IPS-18c (cell line): ENCODE data around the gene NBAS.

Experiments used
- H3K4me3 ChIP-seq: 2 replicates; pipeline ENCODE4 v1.7.0; 2013; ENCODE audit warnings: low read depth, mild to moderate bottlenecking, low read length, moderate library complexity; ENCODE audit not compliant: insufficient read depth
- H3K9me3 ChIP-seq: one replicate; pipeline ENCODE4 v1.6.1; 2013; ENCODE audit warnings: mild to moderate bottlenecking, low read length, moderate library complexity; ENCODE audit not compliant: control insufficient read depth, insufficient read depth

Gene NBAS

DNA sequence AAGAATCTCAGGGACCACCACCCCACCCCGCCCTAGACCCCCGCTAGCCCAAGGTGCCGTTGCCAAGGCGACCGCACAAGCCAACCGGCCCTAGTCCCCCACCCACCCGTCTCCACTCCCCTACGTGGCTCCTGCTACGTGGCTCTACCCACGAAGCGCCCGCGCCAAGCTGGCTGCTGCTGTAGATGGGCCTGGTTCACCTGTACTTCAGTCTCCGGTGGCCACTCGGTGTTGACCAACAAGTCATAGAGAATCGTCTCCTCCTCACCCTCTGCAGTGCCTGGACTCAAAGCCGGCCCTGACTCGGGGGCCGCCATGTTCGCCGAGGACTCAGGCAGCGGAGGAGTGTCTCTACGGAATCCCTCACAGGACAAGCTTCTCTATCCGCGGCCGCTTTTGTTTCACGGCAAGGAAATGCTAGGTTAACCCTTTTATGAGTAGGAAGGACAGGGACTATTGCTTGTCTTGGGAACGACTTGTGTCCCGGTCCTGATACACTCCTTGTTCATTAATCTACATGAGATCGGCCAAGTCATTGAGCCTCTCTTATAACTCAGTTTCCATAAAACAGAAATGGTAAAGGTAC lies at the start of gene NBAS:
Gene NBAS, minus strand, starts transcription at position 347 of the 586 bp plus-strand sequence. Its CDS starts 30 bp downstream, at position 317.
- peak within 1 kb of the TSS; percentile 95 for H3K4me3 ChIP-seq
- H3K9me3 ChIP-seq = no peaks in the 10 kb centered on the region

DNA sequence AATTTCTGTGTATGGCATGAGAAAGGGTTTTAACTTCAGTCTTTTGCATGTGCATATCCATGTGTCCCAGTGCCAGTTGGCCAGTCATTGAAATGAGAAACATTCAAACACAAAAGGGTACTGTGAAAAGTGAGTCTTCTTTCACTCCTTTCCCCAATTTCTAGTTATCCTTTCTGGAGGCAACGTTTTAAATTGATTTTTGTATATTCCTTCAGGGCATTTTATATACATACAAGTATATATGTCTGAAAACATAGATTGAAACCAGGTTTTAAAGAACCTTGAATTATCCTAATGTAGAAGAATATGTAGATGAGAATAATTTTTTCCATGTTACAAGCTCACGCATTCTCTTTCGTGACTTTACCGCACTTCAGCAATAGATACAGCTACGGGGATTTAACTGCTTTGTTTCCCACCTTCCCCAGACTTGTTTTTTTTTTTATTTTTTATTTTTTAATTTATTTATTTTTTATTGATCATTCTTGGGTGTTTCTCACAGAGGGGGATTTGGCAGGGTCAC lies 49.4 kb upstream of the NBAS start:
- H3K4me3 ChIP-seq = no peak overlapping the region
- H3K9me3 ChIP-seq = no peaks in the 10 kb centered on the region

DNA sequence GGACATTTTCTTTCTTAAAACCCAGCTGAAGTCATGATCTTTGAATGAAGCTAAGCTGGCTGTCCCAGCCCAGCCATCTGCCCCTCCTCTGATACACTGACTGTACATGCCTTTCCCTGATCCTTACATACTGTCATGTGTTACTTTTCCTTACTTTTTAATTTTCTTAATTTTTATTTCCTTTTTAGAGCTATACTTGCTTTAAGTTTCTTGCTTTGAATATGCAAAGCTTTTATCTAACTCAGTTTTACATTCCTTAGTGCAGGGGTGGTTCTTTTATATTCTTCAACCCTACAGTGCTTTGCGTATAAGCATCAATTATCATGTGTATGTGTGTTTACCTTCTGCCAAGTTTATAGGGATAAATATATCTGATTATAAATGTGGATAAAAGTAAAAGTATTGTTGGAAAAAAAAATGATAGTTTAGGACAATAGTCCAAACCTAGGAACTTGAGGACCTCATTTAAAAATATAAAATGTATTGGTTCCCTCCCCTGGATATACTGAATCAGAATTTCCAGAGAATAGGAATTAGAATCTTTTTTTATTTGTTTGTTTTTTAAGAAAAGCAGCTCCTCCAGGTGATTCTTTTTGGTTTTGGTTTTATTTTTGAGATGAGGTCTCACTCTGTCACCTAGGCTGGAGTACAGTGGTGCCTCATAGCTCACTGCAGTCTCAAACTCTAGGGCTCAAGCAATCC lies 48.4 kb upstream of the NBAS start:
- no peaks in the 10 kb centered on the region for H3K9me3 ChIP-seq
- H3K4me3 ChIP-seq = no peak overlapping the region

DNA sequence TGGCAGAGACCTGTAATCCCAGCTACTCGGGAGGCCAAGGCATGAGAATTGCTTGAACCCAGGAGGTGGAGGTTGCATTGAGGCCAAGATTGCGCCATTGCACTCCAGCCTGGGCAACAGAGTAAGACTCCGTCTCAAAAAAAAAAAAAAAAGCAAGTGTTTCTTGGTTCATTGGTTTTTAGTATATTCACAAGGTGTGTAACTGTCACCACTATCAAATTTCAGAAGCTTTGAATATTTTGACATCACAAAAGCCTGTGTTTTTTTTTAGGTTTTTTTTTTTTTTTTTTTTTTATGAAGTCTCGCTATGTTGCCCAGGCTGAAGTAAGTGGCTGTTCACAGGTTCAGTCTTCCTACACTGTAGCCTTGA lies 47.2 kb upstream of the NBAS start:
- Histone ChIP-seq H3K4me3 (no peak overlapping the region), H3K9me3 (no peaks in the 10 kb centered on the region)

DNA sequence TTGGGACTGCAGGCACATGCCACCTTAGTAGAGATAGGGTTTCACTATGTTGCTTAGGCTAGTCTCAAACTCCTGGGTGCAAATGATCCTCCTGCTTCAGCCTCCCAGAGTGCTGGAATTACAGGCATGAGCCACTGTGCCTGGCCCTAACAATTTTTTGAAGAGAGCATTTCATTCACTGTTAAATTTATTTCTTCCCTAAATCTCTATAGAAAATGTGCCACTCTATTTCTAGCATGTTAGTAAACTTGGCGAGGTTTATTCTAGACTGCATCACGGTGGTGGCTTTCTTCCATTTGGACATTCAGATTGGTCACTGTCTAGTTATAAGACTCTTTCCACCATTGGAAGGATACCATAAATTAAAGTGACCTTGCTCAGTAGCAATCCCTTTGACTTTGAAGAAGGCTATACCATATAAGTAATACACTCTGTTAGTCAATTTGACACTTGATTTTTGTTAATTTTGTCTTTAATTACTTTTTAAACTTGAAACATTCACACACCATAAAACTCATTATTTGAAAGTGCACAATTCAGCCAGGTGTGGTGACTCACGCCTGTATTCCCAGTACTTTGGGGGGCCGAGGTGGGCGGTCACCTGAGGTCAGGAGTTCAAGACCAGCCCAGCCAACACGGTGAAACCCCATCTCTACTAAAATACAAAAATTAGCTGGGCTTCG lies 46.7 kb upstream of the NBAS start:
- Histone ChIP-seq H3K4me3 (no peak overlapping the region), H3K9me3 (no peaks in the 10 kb centered on the region)

DNA sequence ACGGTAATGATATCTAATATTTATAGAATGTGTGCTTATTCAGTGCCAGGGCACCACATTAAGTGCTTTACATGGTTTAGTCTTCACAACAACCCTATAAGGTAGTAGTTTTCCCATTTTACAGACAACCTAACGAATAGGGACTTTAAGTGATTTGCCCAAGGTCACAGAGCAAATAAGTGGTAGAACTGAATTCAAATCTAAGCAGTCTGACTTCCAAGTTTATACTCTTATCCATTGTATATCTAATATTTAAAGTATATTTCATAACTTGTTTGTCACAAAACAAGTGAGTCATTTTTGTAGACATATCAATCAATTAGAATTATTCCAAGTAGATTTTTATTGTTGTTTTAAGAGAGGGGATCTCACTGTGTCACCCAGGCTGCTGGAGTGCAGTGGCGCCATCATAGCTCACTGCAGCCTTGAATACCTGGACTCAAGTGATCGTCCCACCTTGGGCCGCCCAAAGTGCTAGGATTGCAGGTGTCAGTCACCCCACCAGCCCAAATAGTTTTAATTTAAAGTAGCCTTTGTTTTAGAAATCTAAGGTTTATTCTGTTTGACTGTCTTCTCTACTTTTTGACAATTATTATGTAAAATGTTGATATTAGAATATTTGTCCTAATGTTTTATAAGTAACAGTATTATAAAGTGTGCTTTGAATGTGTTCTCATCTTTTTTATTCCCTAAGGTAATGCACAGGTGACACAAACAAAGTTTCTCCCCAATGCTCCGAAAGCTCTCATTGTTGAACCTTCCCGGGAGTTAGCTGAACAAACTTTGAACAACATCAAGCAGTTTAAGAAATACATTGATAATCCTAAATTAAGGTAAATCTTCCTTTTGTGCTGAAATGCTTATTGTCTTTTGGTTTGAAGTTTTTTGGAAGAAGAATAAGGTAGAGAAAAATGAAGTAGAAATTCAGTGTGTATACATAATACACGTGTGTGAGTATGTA lies 45.6 kb upstream of the NBAS start:
- Histone ChIP-seq H3K4me3 (no peak overlapping the region), H3K9me3 (no peaks in the 10 kb centered on the region)

DNA sequence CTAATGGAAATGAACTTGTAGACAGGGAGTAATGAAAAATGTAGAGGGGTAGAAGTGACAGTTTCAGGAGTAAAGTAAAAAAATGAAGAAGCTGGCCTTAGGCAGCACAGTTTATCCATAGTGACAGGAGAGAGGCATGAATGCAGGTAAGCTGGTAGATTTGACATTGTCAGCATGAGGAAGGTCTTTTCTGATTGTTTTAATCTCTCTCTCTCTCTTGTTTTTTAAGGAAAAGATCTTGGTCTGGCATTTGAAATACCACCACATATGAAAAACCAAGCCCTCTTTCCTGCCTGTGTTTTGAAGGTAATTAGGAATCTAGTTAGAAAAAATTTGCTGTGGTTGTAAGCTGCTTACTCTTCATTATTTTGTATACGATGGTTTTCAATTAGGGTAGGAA lies 44.6 kb upstream of the NBAS start:
- Histone ChIP-seq H3K9me3 (no peaks in the 10 kb centered on the region), H3K4me3 (no peak overlapping the region)

DNA sequence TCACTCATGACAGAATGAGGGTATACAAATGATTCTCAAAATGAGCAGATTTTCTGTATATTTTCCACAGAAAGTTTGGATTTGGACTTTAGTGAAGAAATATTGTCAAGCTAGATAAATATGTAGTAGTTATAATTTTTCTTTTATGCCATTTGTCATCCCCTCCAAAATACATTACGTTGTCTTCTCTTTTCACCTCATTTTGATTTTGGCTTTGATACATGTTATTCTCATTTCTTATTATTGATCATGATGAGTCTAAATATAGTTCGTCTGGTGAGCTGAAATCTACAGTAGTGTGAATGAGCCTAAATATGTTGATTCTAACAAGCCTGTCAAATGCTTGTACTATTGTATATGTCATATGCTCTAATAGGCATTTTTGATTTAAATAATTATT lies 42.8 kb upstream of the NBAS start:
- Histone ChIP-seq H3K4me3 (no peak overlapping the region), H3K9me3 (no peaks in the 10 kb centered on the region)

DNA sequence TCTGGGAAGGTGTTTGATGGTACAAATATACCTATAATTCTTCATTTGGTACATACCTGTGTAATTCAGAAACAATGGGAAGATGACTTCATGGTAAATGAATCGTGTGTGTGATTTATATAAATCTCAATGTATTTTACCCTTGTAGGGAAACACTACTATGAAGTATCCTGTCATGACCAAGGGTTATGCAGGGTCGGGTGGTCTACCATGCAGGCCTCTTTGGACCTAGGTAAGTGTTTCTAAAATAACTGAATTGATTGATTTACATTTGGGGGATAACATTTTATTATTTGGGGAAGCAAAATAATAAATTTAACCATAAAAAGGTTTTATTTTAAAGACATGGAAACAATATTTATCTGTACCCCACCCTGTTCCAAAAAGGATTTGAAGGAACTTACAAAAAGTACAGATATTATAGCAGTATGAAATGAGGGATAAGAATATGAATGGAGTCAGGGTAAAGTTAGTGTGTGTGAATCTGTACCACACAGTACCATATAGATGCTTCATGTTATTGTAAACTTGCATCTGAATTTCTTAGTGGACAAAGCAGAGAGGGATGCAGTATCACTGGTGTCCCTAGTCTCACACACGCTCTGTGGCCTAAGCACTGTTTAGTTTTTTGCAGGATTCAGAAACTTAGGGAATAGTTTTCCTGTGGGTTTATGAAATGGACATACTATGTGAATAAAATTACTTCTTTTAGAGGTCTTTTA lies 42.1 kb upstream of the NBAS start:
- Histone ChIP-seq H3K4me3 (no peak overlapping the region), H3K9me3 (no peaks in the 10 kb centered on the region)

DNA sequence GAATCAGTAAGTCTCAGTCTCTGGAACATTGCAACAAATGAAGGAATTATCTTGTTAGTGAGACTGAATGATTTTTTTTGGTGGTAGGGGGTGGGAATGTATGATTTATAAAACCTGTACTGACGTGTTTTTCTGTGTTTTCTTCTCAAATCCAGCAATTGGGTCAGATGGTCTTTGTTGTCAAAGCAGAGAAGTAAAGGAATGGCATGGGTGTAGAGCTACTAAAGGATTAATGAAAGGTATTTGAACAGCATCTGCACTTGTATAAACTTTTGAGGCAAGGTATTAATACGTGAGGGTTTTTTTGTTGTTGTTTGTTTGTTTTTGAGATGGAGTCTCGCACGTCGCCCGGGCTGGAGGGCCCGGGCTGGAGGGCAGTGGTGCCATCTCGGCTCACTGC lies 41.3 kb upstream of the NBAS start:
- Histone ChIP-seq H3K9me3 (no peaks in the 10 kb centered on the region), H3K4me3 (no peak overlapping the region)

DNA sequence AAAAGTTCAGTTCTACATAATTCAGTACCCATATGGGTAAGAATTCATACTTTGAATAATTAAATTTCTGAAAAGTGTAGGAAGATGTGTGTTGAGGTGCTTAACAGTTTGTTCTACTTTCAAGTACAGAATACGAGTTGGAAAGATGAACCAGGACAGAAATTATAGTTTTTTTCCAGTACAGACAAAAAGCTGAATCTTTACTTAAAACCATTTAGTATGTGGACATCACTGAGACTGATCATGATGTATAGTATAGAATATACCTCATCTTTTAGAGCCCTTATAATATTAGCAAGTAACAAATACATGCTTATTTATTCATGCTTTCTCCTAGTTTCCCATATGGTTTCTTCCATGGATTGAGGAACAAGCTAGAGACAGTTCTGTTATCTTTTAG lies 40.5 kb upstream of the NBAS start:
- no peaks in the 10 kb centered on the region for H3K9me3 ChIP-seq
- H3K4me3 ChIP-seq = no peak overlapping the region

DNA sequence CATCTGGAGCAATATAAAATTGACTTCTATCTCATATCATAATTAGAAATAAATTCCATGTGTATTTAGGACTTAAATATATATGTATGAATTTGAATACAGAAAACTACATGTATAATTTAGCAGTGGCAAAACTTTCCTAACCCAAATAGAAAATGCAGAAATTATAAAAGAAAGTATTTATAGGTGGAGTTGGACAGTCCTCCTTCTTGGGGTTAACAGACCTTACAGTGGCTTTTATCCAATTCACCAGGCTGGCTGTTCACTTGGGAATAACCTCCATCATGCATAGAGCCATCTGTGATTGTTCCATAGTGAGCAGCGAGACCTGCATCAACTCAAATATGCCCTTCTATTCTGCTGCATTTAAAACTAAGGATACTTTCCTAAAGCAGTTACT lies 38.9 kb upstream of the NBAS start:
- H3K4me3 ChIP-seq = no peak overlapping the region
- H3K9me3 ChIP-seq = no peaks in the 10 kb centered on the region

DNA sequence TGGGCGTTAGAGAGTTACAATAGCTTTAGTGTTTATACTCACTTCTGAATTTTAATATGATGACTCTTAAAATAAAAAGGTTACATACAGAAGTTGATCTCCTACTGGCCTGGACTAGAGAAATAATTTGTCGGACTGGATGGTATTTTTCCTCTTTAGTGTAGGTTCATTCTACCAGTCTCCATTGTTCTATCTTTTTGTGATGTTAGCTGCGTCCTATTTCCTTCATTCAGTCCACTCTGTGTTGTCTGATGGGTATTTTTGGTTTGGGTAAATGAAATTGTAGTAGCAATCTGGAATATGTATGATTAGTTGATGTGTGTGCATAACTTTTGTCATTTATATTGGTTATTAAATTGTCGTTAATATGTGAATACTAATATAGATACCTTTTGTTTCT lies 35.8 kb upstream of the NBAS start:
- Histone ChIP-seq H3K9me3 (no peaks in the 10 kb centered on the region), H3K4me3 (no peak overlapping the region)

DNA sequence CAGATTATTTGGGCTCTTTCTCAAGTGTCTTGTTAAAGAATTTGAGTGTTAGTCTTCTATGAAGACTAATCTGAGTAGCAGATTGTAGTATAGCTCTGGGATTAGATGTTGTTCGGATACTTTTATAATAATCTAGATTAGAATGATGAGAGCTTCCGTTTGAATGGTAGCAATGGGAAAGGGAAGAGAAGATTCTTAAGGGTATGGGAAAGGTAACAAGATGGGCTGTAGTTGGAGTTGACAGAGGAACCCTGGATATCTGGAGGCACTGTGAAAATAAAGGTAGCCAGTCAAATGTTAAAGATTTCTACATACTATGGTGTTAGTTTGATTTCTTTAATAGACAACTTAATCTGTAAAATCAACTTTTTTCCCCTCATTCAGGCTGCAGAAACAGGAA lies 35.2 kb upstream of the NBAS start:
- Histone ChIP-seq H3K9me3 (no peaks in the 10 kb centered on the region), H3K4me3 (no peak overlapping the region)

DNA sequence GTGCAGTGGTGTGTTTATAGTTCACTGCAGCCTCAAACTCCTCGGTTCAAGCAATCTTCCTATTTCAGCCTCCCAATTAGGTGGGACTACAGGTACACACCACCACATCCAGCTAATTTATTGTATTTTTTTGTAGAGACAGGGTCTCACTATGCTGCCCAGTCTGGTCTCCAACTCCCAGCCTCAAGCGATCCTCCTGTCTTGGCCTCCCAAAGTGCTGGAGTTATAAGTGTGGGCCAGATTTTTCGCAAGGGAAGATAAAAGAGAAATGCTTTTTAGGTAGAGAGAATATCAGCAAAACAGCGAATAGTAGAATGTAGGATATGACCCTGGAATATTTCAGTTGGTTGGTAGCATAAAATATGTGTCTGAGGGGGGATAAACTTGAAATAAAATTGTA lies 34.8 kb upstream of the NBAS start:
- no peaks in the 10 kb centered on the region for H3K9me3 ChIP-seq
- H3K4me3 ChIP-seq = no peak overlapping the region

DNA sequence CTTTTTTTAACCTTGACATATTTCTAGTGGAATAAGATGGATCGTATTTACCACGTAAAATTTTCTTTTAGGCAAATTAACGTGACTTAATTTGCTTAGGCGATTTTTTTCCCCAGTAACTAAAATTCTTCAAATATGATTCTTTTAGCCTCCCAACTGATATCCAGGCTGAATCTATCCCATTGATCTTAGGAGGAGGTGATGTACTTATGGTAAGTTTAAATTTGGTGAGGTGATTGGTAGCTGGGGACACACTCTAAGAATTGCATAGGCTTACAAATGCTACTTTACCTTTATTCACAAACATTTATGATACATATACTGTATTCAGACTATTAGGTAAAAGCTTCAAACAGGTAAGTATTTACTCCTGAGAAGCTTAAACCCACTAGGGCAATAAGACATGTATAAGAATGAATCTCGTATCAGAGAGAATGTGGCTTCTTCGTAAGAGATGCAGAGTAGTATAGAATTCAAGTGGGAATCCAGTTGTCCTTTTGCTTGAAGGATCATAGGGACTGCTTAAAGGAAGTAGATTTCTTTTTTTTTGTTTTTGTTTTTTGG lies 34.3 kb upstream of the NBAS start:
- no peaks in the 10 kb centered on the region for H3K9me3 ChIP-seq
- no peak overlapping the region for H3K4me3 ChIP-seq
